ENCODE results near the gene MBNL1. TPM values are rescaled to one million over a fixed set of nuclear protein-coding genes. Genes with fewer than 3 reads are reported as not detected.

MBNL1 gene
- total and polyA plus RNA-seq, 8 donors: 25.7 to 379 (median 155) TPM

DNA sequence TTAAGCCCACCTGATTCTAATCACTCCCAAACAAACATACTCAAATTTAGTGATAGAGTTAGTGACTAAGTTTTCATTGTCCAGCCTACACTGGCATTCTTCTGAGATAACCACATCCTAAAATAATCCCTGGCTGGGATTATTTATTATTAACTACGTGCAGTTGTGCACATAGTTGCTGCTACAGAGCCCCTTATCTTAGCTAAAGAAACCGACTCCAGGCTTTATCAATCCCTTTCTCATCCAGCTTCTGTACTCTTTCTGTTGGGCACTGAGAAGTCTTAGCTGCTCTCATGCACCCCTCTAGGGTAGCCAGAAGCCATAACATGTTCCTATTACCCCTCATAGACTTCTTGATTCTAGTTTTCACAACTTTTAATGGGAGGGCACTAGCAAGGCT, 208.7 kb downstream of the MBNL1 start:
- no peak for DNase-seq
- 15 to 59% (median 36%) methylated on average over 2 of the region's 2 CpGs for WGBS, 5 donors
- H3K27ac ChIP-seq: no peak overlapping the region
- TF ChIP-seq, protein P1, sequence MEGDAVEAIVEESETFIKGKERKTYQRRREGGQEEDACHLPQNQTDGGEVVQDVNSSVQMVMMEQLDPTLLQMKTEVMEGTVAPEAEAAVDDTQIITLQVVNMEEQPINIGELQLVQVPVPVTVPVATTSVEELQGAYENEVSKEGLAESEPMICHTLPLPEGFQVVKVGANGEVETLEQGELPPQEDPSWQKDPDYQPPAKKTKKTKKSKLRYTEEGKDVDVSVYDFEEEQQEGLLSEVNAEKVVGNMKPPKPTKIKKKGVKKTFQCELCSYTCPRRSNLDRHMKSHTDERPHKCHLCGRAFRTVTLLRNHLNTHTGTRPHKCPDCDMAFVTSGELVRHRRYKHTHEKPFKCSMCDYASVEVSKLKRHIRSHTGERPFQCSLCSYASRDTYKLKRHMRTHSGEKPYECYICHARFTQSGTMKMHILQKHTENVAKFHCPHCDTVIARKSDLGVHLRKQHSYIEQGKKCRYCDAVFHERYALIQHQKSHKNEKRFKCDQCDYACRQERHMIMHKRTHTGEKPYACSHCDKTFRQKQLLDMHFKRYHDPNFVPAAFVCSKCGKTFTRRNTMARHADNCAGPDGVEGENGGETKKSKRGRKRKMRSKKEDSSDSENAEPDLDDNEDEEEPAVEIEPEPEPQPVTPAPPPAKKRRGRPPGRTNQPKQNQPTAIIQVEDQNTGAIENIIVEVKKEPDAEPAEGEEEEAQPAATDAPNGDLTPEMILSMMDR (IDR thresholded peaks at IDR 0.05): no peak
- TF ChIP-seq POLR2A (IDR thresholded peaks at IDR 0.05): no peak
- TF ChIP-seq EP300 (IDR thresholded peaks at IDR 0.05): no peak
- TF ChIP-seq POLR2AphosphoS5 (IDR thresholded peaks at IDR 0.05): no peak
- intact Hi-C loops (cut with DNase I; ENCODE audit: low total_unique reads): no loop called here
- no peaks in the 10 kb centered on the region for H3K36me3 ChIP-seq
- H3K27me3 ChIP-seq: no peaks in the 10 kb centered on the region
- H3K9me3 ChIP-seq: peaks cover 0 to 10% (median 6%) of the 10 kb centered on the region in 4 donors
- H3K4me3 ChIP-seq: no peak overlapping the region
- peaks cover 0 to 2% (median under 1%) of the 10 kb centered on the region in 4 donors for H3K4me1 ChIP-seq

DNA sequence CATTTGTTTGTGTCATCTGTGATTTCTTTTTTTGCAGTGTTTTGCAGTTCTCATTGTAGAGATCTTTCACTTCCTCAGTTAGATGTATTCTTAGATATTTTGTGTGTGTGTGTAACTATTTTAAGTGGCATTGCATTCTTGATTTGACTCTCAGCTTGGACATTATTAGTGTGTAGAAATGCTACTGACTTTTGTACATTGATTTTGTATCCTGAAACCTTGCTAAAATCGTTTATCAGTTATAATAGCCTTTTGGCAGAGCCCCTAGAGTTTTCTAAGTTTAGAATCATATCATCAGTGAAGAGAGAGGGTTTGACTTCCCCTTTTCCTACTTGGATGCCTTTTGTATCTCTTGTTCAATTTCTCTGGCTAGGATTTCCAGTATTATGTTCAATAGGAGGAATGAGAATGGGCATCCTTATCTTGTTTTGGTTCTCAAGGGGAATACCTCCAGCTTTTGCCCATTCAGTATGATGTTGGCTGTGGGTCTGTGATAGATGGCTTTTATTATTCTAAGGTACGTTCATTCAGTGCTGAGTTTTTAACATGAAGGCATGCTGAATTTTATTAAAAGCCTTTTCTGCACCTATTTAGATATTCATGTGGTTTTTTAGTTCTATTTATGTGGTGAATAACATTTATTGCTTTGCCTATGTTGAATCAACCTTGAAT, 211.7 kb downstream of the MBNL1 start:
- H3K36me3 ChIP-seq: no peaks in the 10 kb centered on the region
- TF ChIP-seq EP300 (IDR thresholded peaks at IDR 0.05) (no peak), POLR2AphosphoS5 (IDR thresholded peaks at IDR 0.05) (no peak), POLR2A (IDR thresholded peaks at IDR 0.05) (no peak)
- TF ChIP-seq, protein P1 (IDR thresholded peaks at IDR 0.05): no peak
- H3K27ac ChIP-seq: no peak overlapping the region
- 60 to 66% (median 62%) methylated on average over 2 of the region's 2 CpGs for WGBS, 5 donors
- no peaks in the 10 kb centered on the region for H3K4me1 ChIP-seq
- H3K4me3 ChIP-seq: no peak overlapping the region
- H3K9me3 ChIP-seq: peaks cover 0 to 13% (median 7%) of the 10 kb centered on the region in 4 donors
- DNase-seq: no peak
- H3K27me3 ChIP-seq: no peaks in the 10 kb centered on the region
- intact Hi-C loops (cut with DNase I; ENCODE audit: low total_unique reads): no loop called here

DNA sequence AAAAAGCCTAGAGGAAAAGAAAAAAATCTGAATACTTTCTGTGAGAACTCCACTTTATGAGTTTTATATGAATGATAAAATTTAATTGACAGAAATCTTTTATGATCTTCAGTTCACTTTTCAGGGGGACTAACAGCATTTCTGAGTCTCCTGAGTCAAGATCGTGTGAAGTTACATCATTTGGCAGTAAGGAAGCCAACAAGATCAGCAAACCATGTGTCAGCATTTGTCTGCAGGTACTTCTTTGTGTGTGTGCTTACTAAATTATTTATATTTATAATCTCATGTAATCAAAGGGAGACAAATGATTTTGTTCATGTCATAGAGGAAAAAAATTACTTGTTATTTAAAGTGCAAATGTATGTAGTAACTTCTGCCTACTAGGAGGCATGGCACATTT, 217.6 kb downstream of the MBNL1 start:
- H3K36me3 ChIP-seq: no peaks in the 10 kb centered on the region
- TF ChIP-seq EP300 (IDR thresholded peaks at IDR 0.05) (no peak), POLR2A (IDR thresholded peaks at IDR 0.05) (no peak), POLR2AphosphoS5 (IDR thresholded peaks at IDR 0.05) (no peak)
- TF ChIP-seq, protein P1 (IDR thresholded peaks at IDR 0.05): no peak
- H3K4me3 ChIP-seq: no peak overlapping the region
- H3K27ac ChIP-seq: no peak overlapping the region
- H3K9me3 ChIP-seq: peaks cover 0 to 9% (median 3%) of the 10 kb centered on the region in 4 donors
- no peaks in the 10 kb centered on the region for H3K27me3 ChIP-seq
- intact Hi-C loops (cut with DNase I; ENCODE audit: low total_unique reads): no loop called here
- WGBS, 5 donors: 79 to 89% (median 84%) methylated on average over 1 of the region's 1 CpG
- no peak for DNase-seq
- H3K4me1 ChIP-seq: no peaks in the 10 kb centered on the region

DNA sequence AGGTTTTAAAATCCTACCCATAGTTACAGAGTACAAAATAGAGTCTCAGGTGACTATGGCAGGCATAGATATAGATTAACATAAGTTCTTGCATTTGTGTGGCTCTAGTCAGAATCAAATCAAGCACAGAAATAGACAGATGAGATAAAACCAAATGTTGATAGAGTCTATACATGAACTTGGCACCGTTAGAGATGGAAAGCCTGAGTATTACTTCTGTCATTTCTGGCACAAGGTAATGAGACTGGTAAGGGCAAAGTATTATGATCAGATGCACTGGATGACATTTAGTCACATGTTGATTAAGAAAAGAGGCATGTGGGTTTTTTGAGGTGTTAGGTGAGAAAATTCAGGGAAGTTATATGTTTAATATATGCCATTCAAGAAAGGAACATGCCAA, 219.7 kb downstream of the MBNL1 start:
- 50 to 71% (median 61%) methylated on average over 1 of the region's 1 CpG for WGBS, 5 donors

More for the DNA sequence above, 219.7 kb downstream of the MBNL1 start:
- no peaks in the 10 kb centered on the region for H3K27me3 ChIP-seq
- no peak overlapping the region for H3K27ac ChIP-seq
- no peak for DNase-seq
- intact Hi-C loops (cut with DNase I; ENCODE audit: low total_unique reads): no loop called here
- no peaks in the 10 kb centered on the region for H3K4me1 ChIP-seq
- H3K4me3 ChIP-seq: no peak overlapping the region
- no peaks in the 10 kb centered on the region for H3K9me3 ChIP-seq
- TF ChIP-seq, protein P1 (IDR thresholded peaks at IDR 0.05): no peak
- TF ChIP-seq EP300 (IDR thresholded peaks at IDR 0.05) (no peak), POLR2AphosphoS5 (IDR thresholded peaks at IDR 0.05) (no peak), POLR2A (IDR thresholded peaks at IDR 0.05) (no peak)
- no peaks in the 10 kb centered on the region for H3K36me3 ChIP-seq
